NCI-H2196 (cell line): ENCODE measurements around the gene NSG2.

Experiments
- DNase-seq: peaks from one replicate; lab custom pipeline; 2025; ENCODE audit not compliant: unreplicated experiment; lab: John Stamatoyannopoulos, UW

The NSG2 gene

GRCh38 chr5:174059247-174059646 lies 13.7 kb downstream of the NSG2 start:
- DNase-seq, result no peak

- no peak for DNase-seq
Observed at GRCh38 chr5:174063082-174063756, 17.7 kb downstream of the NSG2 start.

- no peak for DNase-seq
Observed at GRCh38 chr5:174064171-174064570, 18.7 kb downstream of the NSG2 start.

GRCh38 chr5:174065528-174066197 lies 20.2 kb downstream of the NSG2 start:
- peak; percentile 19 for DNase-seq

- DNase-seq, result no peak
Observed at GRCh38 chr5:174067499-174067898, 22.0 kb downstream of the NSG2 start.

GRCh38 chr5:174071484-174071883 lies 26.0 kb downstream of the NSG2 start:
- no peak for DNase-seq

GRCh38 chr5:174073122-174073660 lies 27.7 kb downstream of the NSG2 start:
- DNase-seq, result no peak

- DNase-seq, result no peak
Observed at GRCh38 chr5:174074369-174074768, 28.9 kb downstream of the NSG2 start.

- DNase-seq, result no peak
Observed at GRCh38 chr5:174078416-174078815, 32.9 kb downstream of the NSG2 start.

- DNase-seq, result peak; percentile 56
Observed at GRCh38 chr5:174082286-174082685, 36.8 kb downstream of the NSG2 start.

GRCh38 chr5:174083056-174083827 lies 37.7 kb downstream of the NSG2 start:
- peak; percentile 7 for DNase-seq

- no peak for DNase-seq
Observed at GRCh38 chr5:174084691-174085154, 39.2 kb downstream of the NSG2 start.

GRCh38 chr5:174086751-174087150 lies 41.2 kb downstream of the NSG2 start:
- DNase-seq, result no peak

GRCh38 chr5:174087783-174088182 lies 42.3 kb downstream of the NSG2 start:
- DNase-seq, result no peak

- no peak for DNase-seq
Observed at GRCh38 chr5:174090129-174090528, 44.6 kb downstream of the NSG2 start.

GRCh38 chr5:174093123-174093522 lies 47.6 kb downstream of the NSG2 start:
- DNase-seq, result no peak

- DNase-seq, result no peak
Observed at GRCh38 chr5:174094857-174095606, 49.5 kb downstream of the NSG2 start.

- no peak for DNase-seq
Observed at GRCh38 chr5:174096619-174097018, 51.1 kb downstream of the NSG2 start.

GRCh38 chr5:174097486-174098185 lies 52.1 kb downstream of the NSG2 start:
- no peak for DNase-seq

GRCh38 chr5:174098694-174099093 lies 53.2 kb downstream of the NSG2 start:
- DNase-seq, result no peak
